Measurements from ENCODE around the gene CWC27.

DNA sequence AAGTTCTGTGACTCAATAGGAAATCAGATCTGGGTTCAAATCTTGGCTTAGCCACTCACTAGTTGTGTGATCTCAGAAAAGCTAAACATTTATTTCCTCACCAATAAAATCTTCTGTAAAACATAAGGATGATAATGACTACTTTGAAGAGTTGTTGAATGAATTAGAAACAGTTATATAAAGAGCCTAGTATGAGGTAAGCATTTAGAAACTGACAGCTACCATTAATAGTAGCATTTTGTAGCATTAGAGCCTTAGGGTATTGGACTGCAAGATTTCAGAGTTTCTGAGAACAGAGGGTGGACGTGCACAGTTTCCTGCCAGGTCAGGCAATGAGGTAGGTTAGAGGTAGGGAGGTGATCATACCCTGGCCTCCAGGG is 293.2 kb downstream of the CWC27 start:
- TF ChIP-seq SIN3A (IDR thresholded peaks at IDR 0.05; ENCODE audit: borderline replicate concordance, low read depth, low read length) (no peak), MEF2A (IDR thresholded peaks at IDR 0.05; ENCODE audit: borderline replicate concordance, low read depth) (no peak), RAD21 (IDR thresholded peaks at IDR 0.05; ENCODE audit: low read length) (no peak), YY1 (IDR thresholded peaks at IDR 0.05; ENCODE audit: low read depth) (no peak), JUND (IDR thresholded peaks at IDR 0.05) (no peak)
- TF ChIP-seq, protein P1, sequence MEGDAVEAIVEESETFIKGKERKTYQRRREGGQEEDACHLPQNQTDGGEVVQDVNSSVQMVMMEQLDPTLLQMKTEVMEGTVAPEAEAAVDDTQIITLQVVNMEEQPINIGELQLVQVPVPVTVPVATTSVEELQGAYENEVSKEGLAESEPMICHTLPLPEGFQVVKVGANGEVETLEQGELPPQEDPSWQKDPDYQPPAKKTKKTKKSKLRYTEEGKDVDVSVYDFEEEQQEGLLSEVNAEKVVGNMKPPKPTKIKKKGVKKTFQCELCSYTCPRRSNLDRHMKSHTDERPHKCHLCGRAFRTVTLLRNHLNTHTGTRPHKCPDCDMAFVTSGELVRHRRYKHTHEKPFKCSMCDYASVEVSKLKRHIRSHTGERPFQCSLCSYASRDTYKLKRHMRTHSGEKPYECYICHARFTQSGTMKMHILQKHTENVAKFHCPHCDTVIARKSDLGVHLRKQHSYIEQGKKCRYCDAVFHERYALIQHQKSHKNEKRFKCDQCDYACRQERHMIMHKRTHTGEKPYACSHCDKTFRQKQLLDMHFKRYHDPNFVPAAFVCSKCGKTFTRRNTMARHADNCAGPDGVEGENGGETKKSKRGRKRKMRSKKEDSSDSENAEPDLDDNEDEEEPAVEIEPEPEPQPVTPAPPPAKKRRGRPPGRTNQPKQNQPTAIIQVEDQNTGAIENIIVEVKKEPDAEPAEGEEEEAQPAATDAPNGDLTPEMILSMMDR (IDR thresholded peaks at IDR 0.05) = no peak

All from SK-N-SH (cell line).